Fibroblast of mammary gland (primary cell): ENCODE data around the gene TEKT1.

ENCODE experiments used
- DNase-seq: peaks from one replicate; pipeline ENCODE4 v3.0.0-alpha.2; 2010; ENCODE audit warnings: low read depth
- H3K4me3 ChIP-seq: 2 replicates; pipeline ENCODE4 v1.5.1; 2011; ENCODE audit warnings: low read depth, mild to moderate bottlenecking, low read length, moderate library complexity; ENCODE audit not compliant: control insufficient read depth
- TF ChIP-seq, protein P1 (sequence below): conservative IDR thresholded peaks from 2 replicates; pipeline ENCODE4 v1.5.1; 2011; ENCODE audit warnings: low read depth, low read length, inconsistent platforms; ENCODE audit not compliant: control insufficient read depth, insufficient read depth

TEKT1 gene

DNA sequence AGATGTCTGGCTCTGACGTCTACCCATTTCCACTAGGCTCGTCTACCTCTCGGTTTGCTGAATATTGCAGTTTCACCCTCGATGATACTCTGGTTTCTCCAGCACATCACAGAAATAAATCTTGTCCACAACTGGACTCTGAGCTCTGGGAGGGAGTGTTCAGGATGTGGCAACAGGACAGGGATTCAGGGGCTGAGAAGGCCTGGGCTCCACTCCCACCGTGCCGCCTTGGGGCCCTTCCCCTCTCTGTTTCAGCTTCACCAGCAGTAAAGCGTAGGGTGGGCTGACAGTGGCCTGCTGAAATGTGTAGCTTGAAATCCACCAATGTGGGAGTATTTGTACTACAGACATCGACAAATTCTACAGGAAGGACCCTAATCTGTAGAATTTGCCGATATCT lies 20.0 kb downstream of the TEKT1 start:
- no peak for DNase-seq
- TF ChIP-seq, protein P1, sequence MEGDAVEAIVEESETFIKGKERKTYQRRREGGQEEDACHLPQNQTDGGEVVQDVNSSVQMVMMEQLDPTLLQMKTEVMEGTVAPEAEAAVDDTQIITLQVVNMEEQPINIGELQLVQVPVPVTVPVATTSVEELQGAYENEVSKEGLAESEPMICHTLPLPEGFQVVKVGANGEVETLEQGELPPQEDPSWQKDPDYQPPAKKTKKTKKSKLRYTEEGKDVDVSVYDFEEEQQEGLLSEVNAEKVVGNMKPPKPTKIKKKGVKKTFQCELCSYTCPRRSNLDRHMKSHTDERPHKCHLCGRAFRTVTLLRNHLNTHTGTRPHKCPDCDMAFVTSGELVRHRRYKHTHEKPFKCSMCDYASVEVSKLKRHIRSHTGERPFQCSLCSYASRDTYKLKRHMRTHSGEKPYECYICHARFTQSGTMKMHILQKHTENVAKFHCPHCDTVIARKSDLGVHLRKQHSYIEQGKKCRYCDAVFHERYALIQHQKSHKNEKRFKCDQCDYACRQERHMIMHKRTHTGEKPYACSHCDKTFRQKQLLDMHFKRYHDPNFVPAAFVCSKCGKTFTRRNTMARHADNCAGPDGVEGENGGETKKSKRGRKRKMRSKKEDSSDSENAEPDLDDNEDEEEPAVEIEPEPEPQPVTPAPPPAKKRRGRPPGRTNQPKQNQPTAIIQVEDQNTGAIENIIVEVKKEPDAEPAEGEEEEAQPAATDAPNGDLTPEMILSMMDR, result no peak
- H3K4me3 ChIP-seq, result no peak overlapping the region

DNA sequence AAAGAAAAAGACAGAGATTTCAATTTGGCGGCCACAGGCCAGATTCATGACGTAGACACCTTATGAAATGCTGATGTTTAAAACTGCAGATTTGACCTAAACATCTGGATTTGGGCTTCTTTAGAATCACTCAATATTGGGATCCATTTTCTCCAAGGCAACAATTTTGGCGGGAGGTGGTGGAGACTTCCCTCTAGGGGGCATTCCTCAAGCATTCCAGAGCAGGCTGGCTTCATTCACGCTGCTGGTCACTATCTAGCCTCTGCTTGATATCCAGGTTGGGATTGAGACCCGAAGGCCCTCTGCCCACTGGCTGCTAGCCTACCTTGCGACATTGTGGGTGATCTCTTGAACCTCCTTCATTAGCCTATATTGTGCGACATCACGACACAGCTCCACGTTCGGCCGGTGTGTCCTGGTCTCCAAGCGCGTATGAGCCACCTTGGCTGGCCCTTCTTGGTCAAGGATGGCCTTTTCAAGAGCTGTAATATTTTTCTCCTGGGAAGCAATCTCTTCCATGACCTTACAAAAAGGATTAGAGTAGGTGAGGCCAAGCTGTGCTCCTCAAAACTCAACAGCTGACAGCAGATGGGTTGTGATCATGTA lies 31.0 kb downstream of the TEKT1 start:
- TF ChIP-seq, protein P1, result no peak
- no peak for DNase-seq
- no peak overlapping the region for H3K4me3 ChIP-seq

DNA sequence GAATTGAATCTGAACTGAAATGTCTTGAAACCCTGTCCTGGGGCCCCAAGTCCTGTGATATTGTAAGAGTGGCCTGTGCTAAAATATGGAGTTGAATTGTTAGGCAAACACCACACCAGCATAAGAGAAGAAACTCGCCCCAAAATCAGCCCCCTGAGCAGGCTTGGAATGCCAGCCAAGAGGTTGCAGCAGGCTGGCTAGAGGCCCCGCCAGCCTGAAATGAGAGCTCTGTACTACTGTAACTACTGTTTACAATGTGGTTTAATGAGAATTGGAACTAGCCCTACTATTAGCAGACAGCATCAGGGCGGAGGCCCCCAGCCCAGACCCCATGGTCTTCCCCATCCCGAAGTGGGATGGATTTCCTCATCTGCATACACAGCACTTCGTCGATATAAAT lies 31.8 kb downstream of the TEKT1 start:
- no peak for DNase-seq
- H3K4me3 ChIP-seq, result no peak overlapping the region
- TF ChIP-seq, protein P1, result no peak

DNA sequence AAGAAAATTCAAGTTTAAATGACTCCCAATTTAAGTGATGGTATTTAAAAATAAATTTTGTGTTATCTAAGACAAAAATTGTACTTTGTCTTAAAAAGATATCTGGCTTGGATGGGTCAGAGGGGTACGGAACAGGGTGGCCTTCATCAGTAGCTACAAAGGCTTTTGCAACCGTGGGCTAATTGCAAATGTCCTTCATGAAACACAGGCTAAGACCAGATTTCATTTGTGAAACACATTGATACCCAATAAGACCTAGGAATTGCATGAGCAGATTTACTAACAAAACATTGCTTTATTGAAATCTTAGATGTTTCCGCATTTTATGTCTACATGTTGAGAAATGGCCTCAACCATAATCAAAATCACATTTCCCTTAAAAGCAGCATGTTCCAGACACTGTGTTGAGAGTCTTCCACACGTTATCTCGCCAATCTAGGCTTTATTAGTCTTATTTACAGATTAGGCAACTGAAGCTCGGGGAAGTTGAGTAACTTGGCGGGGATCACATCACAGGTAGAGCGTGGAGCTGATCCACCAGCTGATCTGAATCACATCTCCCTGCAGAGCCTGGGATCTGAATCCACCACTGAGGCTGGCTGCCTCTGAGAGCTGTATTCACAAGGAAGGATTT lies 33.7 kb downstream of the TEKT1 start:
- TF ChIP-seq, protein P1, result no peak
- H3K4me3 ChIP-seq, result no peak overlapping the region
- DNase-seq, result peak; percentile 35

DNA sequence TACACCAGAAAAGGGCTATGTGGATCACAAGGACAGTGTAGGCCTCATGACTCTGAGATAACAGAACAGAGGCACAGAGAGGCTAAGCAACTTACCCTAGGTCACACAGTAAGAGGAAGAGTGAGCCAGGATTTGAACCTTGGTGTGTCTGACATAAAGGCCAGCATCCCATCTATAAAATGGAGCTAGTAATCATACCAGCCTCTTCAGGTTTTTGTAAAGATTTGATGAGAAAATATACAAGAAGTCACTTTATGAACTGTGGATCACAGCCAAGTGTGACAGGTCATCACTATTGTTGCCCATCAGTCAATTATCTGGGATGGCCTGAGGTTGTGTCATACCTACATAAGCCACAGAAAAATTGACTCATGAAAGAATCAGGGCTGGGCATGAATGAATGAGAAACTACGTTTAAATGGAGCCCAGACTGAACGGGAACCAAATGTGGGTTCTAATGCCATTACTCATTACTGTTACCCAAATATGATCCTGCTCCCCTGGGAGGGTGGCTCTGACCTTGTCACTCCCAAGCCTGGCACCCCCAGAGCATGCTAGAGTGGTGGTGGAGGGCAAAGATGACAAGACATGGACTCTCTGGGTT lies 34.5 kb downstream of the TEKT1 start:
- no peak overlapping the region for H3K4me3 ChIP-seq
- DNase-seq, result peak; percentile 78
- TF ChIP-seq, protein P1, result no peak

GRCh38 chr17:6796017-6796886 lies 35.3 kb downstream of the TEKT1 start:
- no peak for DNase-seq
- TF ChIP-seq, protein P1, result no peak
- no peak overlapping the region for H3K4me3 ChIP-seq
